ELR (cell line): ENCODE data around the gene SPATS2.
A peak's percentile ranks its signal among the peaks of the same experiment; 100 is the strongest.
"Not testable (repeated sequence)": the region's sequence is repeated elsewhere in the genome, so short reads cannot be mapped to it uniquely, and the experiment has no call there.

ENCODE experiments used
- DNase-seq: peaks from one replicate; pipeline ENCODE4 v3.0.0-alpha.2; 2015; ENCODE audit warnings: low read depth

SPATS2 gene

DNA sequence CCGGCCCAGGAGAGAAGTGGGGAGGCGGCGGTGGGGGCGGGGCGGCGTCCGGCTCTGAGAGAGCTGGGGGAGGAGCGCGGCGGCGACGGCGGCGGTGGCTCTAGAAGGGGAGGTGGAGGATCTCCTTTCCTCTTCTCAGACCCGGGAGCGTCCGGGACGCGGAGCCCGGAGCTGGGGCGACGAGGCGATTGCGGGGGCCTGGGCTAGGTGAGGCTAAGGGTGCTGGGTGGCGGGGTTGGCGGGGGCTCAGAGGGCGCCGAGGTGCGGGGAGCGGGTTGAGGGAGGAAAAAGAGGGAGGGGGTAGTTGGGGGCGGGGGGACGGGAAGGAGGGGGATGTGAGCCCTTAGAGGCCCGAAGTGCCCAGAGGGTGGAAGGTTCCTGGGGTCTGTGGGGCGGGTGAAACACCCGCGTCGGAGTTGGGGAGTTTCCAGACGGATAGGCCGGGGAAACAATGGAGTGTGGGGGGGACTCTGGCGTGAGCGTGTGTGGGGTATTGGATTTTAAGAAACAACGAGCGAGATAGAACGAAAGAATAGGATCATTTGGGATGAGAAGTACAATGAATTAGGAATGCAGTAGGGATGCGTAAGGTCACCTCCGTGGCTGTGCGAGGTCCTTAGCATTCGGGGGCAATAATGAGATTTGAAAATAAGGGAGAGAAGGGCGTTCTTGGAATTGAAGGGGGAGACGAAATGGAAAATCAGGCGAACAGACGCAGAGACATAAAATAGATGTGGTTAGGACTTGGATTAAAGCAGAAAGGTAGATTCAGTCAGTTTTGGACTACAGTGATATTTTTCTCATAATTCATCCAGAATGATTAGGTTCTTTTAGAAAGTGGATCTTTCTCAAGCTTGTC, at the start of gene SPATS2:
SPATS2 (plus strand) TSS at position 82 of the 859 bp plus-strand sequence. CDS start 93,551 bp downstream, outside the sequence.
- peak; percentile 60 for DNase-seq

DNA sequence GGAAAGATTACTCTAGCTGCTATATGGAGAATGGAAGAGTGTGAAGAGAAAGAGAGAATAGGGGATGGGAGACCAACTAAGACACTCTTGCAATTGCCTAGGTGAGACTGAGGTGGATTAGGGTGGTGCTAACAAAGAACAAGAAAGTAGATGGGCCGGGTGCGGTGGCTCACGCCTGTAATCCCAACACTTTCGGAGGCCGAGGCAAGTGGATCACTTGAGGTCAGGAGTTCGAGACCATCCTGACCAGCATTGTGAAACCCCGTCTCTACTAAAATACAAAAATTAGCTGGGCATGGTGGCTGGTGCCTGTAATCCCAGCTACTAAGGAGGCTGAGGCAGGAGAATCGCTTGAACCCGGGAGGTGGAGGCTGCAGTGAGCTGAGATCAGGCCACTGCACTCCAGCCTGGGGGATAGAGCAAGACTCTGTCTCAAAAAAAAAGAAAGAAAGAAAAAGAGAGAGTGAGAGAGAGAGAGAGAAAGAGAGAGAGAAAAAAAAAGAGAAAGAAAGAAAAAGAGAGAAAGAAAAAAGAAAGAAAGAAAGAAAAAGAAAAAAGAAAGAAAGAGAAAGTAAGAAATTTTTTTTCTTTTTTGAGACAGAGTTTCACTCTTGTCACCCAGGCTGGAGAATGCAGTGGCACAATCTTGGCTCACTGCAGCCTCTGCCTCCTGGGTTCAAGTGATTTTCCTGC, 46.7 kb upstream of the SPATS2 start:
- not testable (repeated sequence) for DNase-seq

- DNase-seq = no peak
Measured at GRCh38 chr12:49322367-49322707, 44.9 kb upstream of the SPATS2 start.

DNA sequence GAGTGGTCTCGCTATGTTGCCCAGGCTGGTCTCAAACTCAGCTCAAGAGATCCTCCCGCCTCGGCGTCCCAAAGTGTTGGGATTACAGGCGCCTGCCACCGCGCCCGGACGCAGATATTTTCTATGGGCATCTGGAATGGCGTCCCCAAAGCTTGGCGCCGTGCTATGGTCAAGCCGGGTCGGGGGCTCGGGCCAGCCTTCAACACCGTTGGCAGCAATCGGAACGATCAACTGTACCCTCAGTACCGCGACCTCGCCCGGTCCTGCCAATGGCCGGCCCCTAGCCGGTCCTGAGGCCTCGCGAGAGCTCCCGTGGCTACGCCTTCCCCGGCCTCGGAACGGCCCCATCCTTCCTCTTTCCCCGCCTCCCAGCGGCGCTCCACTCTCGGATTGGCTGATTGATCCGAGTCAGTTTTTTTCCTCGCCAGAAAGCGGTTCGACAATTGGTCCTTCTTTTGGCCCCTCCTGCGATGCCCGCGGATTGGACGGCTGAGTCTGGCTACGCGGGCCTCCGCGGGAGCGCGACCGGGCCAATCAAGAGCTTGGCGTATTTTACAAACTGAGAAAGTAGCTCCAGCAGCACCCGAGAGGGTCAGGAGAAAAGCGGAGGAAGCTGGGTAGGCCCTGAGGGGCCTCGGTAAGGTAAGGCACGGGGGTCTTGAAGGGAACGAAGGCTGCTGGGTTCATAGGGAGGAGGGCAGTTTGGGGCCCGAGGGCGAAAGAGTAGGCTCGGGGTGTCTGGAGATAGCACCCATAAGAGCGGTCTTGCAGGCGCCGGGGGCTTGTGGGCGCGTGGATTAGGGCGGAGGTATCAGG, 44.3 kb upstream of the SPATS2 start, which contains the start of gene TROAP:
TROAP (plus strand) TSS at position 548 of the 816 bp plus-strand sequence. CDS start 354 bp downstream, outside the sequence.
- DNase-seq = peak; percentile 99

- DNase-seq = no peak
Measured at GRCh38 chr12:49323524-49324097, 43.7 kb upstream of the SPATS2 start.

GRCh38 chr12:49325606-49326005, 41.7 kb upstream of the SPATS2 start:
- no peak for DNase-seq

DNA sequence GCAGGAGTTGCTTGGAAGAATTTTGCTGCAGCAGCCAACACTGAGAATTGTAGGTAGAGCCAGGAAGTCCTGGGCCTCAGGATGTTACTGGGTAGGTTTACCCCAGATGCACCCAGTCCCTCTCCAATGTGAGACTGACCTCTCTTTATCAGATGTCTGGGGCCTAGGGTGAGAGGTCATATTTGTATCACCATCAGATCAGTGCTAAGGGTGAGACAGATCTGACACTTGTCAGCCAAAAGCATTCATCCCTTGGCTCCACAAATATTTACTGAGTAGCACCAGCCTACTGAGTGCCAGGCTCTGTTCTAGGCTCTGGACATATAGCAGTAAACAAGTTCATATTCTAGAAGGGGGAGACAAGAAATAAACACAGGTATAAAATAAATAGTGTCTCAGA, 39.9 kb upstream of the SPATS2 start:
- no peak for DNase-seq

- DNase-seq = no peak
Measured at GRCh38 chr12:49327887-49328286, 39.4 kb upstream of the SPATS2 start.

GRCh38 chr12:49328816-49329215, 38.4 kb upstream of the SPATS2 start:
- DNase-seq = no peak

DNA sequence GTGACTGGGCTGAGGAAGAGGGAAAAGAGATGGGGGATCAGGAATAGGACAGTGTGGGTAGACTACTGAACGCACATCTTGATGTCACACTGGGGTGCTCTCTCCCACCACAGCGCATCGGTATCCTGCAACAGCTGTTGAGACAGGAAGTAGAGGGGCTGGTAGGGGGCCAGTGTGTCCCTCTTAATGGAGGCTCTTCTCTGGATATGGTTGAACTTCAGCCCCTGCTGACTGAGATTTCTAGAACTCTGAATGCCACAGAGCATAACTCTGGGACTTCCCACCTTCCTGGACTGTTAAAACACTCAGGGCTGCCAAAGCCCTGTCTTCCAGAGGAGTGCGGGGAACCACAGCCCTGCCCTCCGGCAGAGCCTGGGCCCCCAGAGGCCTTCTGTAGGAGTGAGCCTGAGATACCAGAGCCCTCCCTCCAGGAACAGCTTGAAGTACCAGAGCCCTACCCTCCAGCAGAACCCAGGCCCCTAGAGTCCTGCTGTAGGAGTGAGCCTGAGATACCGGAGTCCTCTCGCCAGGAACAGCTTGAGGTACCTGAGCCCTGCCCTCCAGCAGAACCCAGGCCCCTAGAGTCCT, 37.1 kb upstream of the SPATS2 start:
- DNase-seq = no peak

DNA sequence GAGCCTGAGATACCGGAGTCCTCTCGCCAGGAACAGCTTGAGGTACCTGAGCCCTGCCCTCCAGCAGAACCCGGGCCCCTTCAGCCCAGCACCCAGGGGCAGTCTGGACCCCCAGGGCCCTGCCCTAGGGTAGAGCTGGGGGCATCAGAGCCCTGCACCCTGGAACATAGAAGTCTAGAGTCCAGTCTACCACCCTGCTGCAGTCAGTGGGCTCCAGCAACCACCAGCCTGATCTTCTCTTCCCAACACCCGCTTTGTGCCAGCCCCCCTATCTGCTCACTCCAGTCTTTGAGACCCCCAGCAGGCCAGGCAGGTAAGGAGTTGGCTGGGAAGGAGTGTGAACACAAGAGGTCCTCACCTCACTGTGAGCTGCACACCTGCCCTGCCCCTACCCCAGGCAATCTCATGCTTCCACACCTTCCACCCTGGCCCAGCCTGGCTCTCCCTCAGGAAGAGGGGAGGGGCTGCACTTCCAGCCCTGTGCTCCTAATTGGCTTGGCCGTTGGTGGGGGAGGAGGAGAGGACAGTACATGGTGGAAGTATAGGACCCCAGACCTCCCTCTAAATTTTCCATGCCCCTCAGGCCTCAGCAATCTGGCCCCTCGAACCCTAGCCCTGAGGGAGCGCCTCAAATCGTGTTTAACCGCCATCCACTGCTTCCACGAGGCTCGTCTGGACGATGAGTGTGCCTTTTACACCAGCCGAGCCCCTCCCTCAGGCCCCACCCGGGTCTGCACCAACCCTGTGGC, 36.5 kb upstream of the SPATS2 start:
- DNase-seq = no peak

- peak; percentile 79 for DNase-seq
Measured at GRCh38 chr12:49331380-49332222, 35.7 kb upstream of the SPATS2 start.

- no peak for DNase-seq
Measured at GRCh38 chr12:49332441-49332861, 34.8 kb upstream of the SPATS2 start.

- DNase-seq = no peak
Measured at GRCh38 chr12:49332891-49333371, 34.3 kb upstream of the SPATS2 start.

- not testable (repeated sequence) for DNase-seq
Measured at GRCh38 chr12:49333778-49334177, 33.5 kb upstream of the SPATS2 start.

DNA sequence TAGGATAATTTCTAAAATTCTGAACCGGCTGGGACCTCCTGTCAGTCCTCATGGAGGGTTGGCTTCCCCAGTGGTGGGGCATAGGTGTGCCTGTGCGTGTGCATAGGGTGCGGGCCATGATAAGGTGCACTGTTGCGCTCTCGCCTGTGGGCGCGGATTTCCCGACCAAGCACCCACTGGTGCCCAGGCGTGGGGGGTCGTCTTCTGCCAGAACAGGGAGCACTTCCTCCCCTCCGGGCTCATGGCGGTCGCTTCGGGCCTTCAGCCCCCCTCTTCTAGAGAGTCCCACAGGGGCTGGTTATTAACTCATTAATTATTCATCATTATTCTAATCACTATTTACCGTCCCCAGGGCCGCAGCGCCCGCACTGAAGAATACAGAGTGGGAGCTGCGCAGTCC, 33.0 kb upstream of the SPATS2 start:
- no peak for DNase-seq

- DNase-seq = no peak
Measured at GRCh38 chr12:49334681-49335080, 32.6 kb upstream of the SPATS2 start.

DNA sequence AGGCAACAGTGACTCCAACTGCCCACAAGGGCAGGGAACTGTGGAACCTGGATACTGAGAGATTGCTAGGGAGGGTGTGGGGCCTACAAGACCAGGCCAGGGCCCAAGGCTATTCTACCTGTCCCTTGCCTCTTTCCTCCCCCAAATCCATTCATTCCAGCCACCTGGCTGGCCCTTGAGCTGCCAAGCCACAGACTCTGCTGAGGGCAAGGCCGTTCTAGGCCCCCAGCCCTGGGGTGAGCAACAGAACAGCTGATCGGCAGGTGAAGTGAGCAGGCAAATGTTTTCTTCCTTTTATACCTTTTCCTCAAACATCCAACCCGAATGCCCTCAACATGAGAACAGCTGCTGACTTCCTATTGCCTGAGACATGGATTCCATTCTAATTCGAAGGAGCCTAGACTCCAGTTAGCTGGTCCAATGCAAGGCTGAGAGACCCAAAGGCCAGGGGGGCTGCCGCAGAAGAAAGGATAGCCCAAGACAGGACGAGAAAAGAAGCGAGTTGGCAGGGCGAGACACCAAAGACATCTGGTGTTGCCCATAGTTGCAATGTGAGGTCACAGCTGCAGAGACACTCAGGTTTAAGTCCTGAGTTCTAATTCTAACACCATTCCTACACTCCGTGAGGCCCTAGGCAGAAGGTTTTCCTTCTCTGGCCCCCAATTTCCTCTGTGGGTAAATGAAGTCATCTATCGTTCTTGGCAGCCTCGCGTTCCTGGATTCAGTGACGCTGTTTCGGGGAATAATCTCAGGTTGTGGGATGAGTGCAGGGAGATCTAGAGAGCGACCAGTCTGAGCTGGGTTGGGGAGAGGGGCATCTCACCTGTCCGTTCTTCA, 31.9 kb upstream of the SPATS2 start:
- no peak for DNase-seq
